Measurements from ENCODE around the gene IQGAP1. TPM values are rescaled to one million over a fixed set of nuclear protein-coding genes. Genes with fewer than 3 reads are reported as not detected.

Gene IQGAP1
- total and polyA plus RNA-seq, 4 donors: 83.0 to 396 (median 189) TPM

DNA sequence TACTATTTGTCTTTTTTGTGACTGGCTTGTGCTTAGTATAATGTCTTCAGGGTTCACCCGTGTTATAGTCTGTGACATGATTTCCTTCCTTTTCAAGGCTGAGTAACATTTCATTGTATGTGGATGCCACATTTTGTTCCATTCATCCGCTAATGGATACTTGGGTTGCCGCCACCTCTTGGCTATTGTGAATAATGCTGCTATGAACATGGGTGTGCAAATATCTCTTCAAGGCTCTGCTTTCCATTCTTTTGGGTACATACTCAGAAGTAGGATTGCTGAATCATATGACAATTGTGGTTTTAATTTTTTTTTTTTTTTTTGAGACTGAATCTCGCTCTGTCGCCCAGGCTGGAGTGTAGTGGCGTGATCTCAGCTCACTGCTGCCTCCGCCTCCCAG, 157.1 kb downstream of the IQGAP1 start:
- H3K4me3 ChIP-seq: no peak overlapping the region
- H3K27ac ChIP-seq (ENCODE audit: low read depth in 1 of 2, low read length in 1 of 2): no peak overlapping the region
- peaks cover 1 to 4% (median 3%) of the 10 kb centered on the region in 4 donors for H3K36me3 ChIP-seq (ENCODE audit: control insufficient read depth in 4 of 4, insufficient read depth in 4 of 4, low read length in 4 of 4)
- DNase-seq: no peak
- no peaks in the 10 kb centered on the region for H3K4me1 ChIP-seq (ENCODE audit: control insufficient read depth in 5 of 5, insufficient read depth in 5 of 5, low read length in 5 of 5)
- TF ChIP-seq, protein P1, sequence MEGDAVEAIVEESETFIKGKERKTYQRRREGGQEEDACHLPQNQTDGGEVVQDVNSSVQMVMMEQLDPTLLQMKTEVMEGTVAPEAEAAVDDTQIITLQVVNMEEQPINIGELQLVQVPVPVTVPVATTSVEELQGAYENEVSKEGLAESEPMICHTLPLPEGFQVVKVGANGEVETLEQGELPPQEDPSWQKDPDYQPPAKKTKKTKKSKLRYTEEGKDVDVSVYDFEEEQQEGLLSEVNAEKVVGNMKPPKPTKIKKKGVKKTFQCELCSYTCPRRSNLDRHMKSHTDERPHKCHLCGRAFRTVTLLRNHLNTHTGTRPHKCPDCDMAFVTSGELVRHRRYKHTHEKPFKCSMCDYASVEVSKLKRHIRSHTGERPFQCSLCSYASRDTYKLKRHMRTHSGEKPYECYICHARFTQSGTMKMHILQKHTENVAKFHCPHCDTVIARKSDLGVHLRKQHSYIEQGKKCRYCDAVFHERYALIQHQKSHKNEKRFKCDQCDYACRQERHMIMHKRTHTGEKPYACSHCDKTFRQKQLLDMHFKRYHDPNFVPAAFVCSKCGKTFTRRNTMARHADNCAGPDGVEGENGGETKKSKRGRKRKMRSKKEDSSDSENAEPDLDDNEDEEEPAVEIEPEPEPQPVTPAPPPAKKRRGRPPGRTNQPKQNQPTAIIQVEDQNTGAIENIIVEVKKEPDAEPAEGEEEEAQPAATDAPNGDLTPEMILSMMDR (IDR thresholded peaks at IDR 0.05; ENCODE audit: control extremely low read depth, extremely low read depth): no peak
- WGBS, 2 donors: 86 to 87% methylated on average over 7 of the region's 7 CpGs
- no peak overlapping the region for H3K9ac ChIP-seq (ENCODE audit: insufficient read depth in 1 of 2, low read length in 2 of 2)
- no peaks in the 10 kb centered on the region for H3K27me3 ChIP-seq (ENCODE audit: control insufficient read depth in 3 of 3, insufficient read depth in 3 of 3, low read length in 2 of 3)
- H3K9me3 ChIP-seq (ENCODE audit: control insufficient read depth in 4 of 4, insufficient read depth in 3 of 4, low read length in 3 of 4): no peaks in the 10 kb centered on the region
- ATAC-seq (ENCODE audit: insufficient read depth, low FRiP score): no peak

DNA sequence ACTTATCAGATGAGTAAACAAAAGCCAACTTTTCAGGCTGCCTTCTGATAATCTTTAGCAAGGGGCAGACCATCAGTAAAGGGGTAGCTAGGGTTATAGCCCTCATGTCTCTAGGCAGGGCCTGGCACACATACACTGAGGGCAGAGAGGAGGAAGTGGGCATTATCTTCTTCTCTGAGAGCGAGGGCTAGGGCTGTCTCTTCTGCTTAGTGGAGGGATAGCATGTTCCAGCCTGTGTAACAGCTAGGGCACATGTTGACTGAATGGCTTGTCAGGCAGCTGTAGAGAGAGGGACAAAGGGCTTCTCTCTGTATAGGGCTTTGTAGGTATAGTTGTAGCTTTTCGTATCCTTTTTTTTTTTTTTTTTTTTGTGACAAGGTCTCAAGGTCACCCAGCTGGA, 159.5 kb downstream of the IQGAP1 start:
- no peak overlapping the region for H3K27ac ChIP-seq (ENCODE audit: low read depth in 1 of 2, low read length in 1 of 2)
- WGBS, 2 donors: 73 to 80% methylated on average over 2 of the region's 2 CpGs
- H3K27me3 ChIP-seq (ENCODE audit: control insufficient read depth in 3 of 3, insufficient read depth in 3 of 3, low read length in 2 of 3): no peaks in the 10 kb centered on the region
- H3K9me3 ChIP-seq (ENCODE audit: control insufficient read depth in 4 of 4, insufficient read depth in 3 of 4, low read length in 3 of 4): no peaks in the 10 kb centered on the region
- no peak overlapping the region for H3K4me3 ChIP-seq
- H3K9ac ChIP-seq (ENCODE audit: insufficient read depth in 1 of 2, low read length in 2 of 2): no peak overlapping the region
- ATAC-seq (ENCODE audit: insufficient read depth, low FRiP score) (no peak), DNase-seq (no peak)
- peaks cover 0 to 11% (median 5%) of the 10 kb centered on the region in 5 donors for H3K4me1 ChIP-seq (ENCODE audit: control insufficient read depth in 5 of 5, insufficient read depth in 5 of 5, low read length in 5 of 5)
- H3K36me3 ChIP-seq (ENCODE audit: control insufficient read depth in 4 of 4, insufficient read depth in 4 of 4, low read length in 4 of 4): peaks cover 2 to 18% (median 4%) of the 10 kb centered on the region in 4 donors
- TF ChIP-seq, protein P1 (IDR thresholded peaks at IDR 0.05; ENCODE audit: control extremely low read depth, extremely low read depth): no peak

DNA sequence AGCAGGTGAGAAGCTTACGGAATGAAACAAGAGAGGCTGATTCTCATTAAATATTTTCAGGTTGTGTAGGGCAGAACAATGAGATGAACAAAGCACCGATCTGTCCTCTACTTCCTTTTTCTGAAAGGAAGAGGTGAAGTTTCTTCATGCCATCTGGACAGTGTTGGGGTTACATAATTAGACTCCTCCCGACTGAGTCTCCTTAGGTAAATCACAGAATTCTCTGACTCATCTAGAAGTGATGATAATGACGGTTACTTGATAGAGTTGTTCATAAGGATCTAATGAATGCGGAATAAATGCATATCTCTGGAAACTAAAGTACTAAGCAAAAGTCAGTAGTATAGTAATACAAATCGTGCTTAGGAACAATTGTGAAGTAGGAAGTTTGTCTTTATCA, 162.9 kb downstream of the IQGAP1 start:
- Histone ChIP-seq H3K36me3 (ENCODE audit: control insufficient read depth in 4 of 4, insufficient read depth in 4 of 4, low read length in 4 of 4) (peaks cover 0 to 14% (median 4%) of the 10 kb centered on the region in 4 donors), H3K9me3 (ENCODE audit: control insufficient read depth in 4 of 4, insufficient read depth in 3 of 4, low read length in 3 of 4) (no peaks in the 10 kb centered on the region), H3K27ac (ENCODE audit: low read depth in 1 of 2, low read length in 1 of 2) (peak overlapping the region; percentile 17 to 21), H3K4me3 (no peak overlapping the region), H3K9ac (ENCODE audit: insufficient read depth in 1 of 2, low read length in 2 of 2) (no peak overlapping the region), H3K4me1 (ENCODE audit: control insufficient read depth in 5 of 5, insufficient read depth in 5 of 5, low read length in 5 of 5) (peaks cover 2 to 23% (median 14%) of the 10 kb centered on the region in 5 donors), H3K27me3 (ENCODE audit: control insufficient read depth in 3 of 3, insufficient read depth in 3 of 3, low read length in 2 of 3) (no peaks in the 10 kb centered on the region)
- DNase-seq: no peak
- TF ChIP-seq, protein P1 (IDR thresholded peaks at IDR 0.05; ENCODE audit: control extremely low read depth, extremely low read depth): no peak
- 45 to 74% methylated on average over 6 of the region's 6 CpGs for WGBS, 2 donors
- ATAC-seq (ENCODE audit: insufficient read depth, low FRiP score): no peak

Small RNA genes lying within 50 kb of the gene (small RNA-seq; reads per million reads assigned to genes)
- gene NDUFA3P4 (ENCODE audit: low replicate concordance): not detected

Other genes starting within 250 kb of the IQGAP1 start
- gene SEMA4B, start 186.9 kb upstream of the IQGAP1 start, total RNA-seq: 10 to 100 TPM; 59.1 to 87.5 TPM
- gene SEMA4B, start 186.9 kb upstream of the IQGAP1 start, polyA plus RNA-seq: 10 to 100 TPM; 24.0 to 80.4 TPM
- gene CIB1, start 154.3 kb upstream of the IQGAP1 start, total RNA-seq: 100 to 1,000 TPM in 1 of 2 donors, 10 to 100 TPM in 1; 38.2 to 116 TPM
- 100 to 1,000 TPM; 142 to 189 TPM for gene CIB1, start 154.3 kb upstream of the IQGAP1 start, polyA plus RNA-seq
- 10 to 100 TPM in 1 of 2 donors, 1 to 10 TPM in 1; 6.0 to 11.0 TPM for gene GDPGP1, start 154.0 kb upstream of the IQGAP1 start, total RNA-seq
- 1 to 10 TPM; 3.4 to 4.4 TPM for gene GDPGP1, start 154.0 kb upstream of the IQGAP1 start, polyA plus RNA-seq
- gene TTLL13, start 138.7 kb upstream of the IQGAP1 start, total RNA-seq: 1 to 10 TPM in 1 of 2 donors, under 1 TPM in 1; 0.34 to 1.4 TPM
- under 1 TPM; 0.11 to 0.12 TPM for gene TTLL13, start 138.7 kb upstream of the IQGAP1 start, polyA plus RNA-seq
- 10 to 100 TPM; 85.2 to 89.2 TPM for gene NGRN, start 122.6 kb upstream of the IQGAP1 start, total RNA-seq
- gene NGRN, start 122.6 kb upstream of the IQGAP1 start, polyA plus RNA-seq: 10 to 100 TPM; 55.2 to 57.3 TPM
- 1 to 10 TPM; 2.5 to 4.9 TPM for gene ZNF774, start 36.0 kb upstream of the IQGAP1 start, total RNA-seq
- 1 to 10 TPM; 1.6 to 1.9 TPM for gene ZNF774, start 36.0 kb upstream of the IQGAP1 start, polyA plus RNA-seq
- gene CRTC3, start 141.7 kb downstream of the IQGAP1 start, total RNA-seq: 10 to 100 TPM; 42.0 to 47.9 TPM
- 10 to 100 TPM; 12.0 to 14.3 TPM for gene CRTC3, start 141.7 kb downstream of the IQGAP1 start, polyA plus RNA-seq

All from lung (tissue), 13 donors.